Measurements from ENCODE around the gene VTI1A. TPM values are rescaled to one million over a fixed set of nuclear protein-coding genes. Genes with fewer than 3 reads are reported as not detected.

The VTI1A gene
- total and polyA plus RNA-seq, 9 of the 15 experiments (the other 6 are each of a cell fraction or from before 2014, with no cell fraction given): 9.3 to 21.4 (median 16.0) TPM

DNA sequence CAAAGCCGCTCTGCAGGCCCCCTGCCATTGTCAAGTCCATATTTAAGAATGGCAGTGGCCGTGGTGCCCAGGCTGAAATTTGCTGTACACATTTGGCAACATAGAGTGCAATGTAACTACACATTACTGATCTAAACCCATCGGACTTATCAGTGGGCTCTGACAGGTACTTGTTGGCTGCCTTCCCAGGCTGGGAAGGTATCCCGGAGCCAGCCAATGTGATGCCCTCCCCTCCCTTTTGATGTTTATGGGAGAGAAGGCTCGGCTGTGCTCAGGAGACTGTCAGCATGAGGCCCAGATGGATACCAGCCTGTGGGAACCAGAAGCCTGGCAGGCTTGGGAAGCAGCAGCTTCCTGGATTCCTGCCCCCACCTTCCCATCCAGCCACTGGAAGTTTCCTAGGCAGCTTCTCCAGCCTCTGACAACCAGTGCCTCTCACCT lies 357.0 kb downstream of the VTI1A start (continued):
- TF ChIP-seq ZNF445 (CRISPR knock-in tag; IDR thresholded peaks at IDR 0.05; ENCODE audit: low read depth) (no peak), SMAD2 (IDR thresholded peaks at IDR 0.05; ENCODE audit: low read depth, low read length) (no peak)

GRCh38 chr10:112805254-112805590 lies 358.2 kb downstream of the VTI1A start:
- ATAC-seq (no peak), DNase-seq (ENCODE audit: extremely low read depth in 1 of 4, low spot score in 3 of 4) (no peak), FAIRE-seq (no peak)
- ChIA-PET CTCF (ENCODE audit: low intra/inter-chr PET ratio) (no interaction called here), POLR2A (no interaction called here)
- intact Hi-C loops (cut with micrococcal nuclease): no loop called here
- H3K9me1 ChIP-seq (ENCODE audit: control insufficient read depth, insufficient read depth, low read length): no peaks in the 10 kb centered on the region
- H3K9me3 ChIP-seq (replicated peaks; ENCODE audit: control insufficient read depth, insufficient read depth, low read depth, low read length): no peaks in the 10 kb centered on the region
- H3K27me3 ChIP-seq (ENCODE audit: control insufficient read depth in 2 of 2, insufficient read depth in 2 of 2, low read length in 2 of 2): no peaks in the 10 kb centered on the region
- TF ChIP-seq, protein P1, sequence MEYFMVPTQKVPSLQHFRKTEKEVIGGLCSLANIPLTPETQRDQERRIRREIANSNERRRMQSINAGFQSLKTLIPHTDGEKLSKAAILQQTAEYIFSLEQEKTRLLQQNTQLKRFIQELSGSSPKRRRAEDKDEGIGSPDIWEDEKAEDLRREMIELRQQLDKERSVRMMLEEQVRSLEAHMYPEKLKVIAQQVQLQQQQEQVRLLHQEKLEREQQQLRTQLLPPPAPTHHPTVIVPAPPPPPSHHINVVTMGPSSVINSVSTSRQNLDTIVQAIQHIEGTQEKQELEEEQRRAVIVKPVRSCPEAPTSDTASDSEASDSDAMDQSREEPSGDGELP (CRISPR knock-in tag; IDR thresholded peaks at IDR 0.05; ENCODE audit: borderline replicate concordance): no peak
- TF ChIP-seq GTF2A2 (tag; IDR thresholded peaks at IDR 0.05): no peak
- TF ChIP-seq ZNF507 (tag; conservative IDR thresholded peaks at IDR 0.05): no peak
- no peak for TF ChIP-seq ZNF766 (CRISPR knock-in tag; conservative IDR thresholded peaks at IDR 0.05)
- no peak for TF ChIP-seq JUNB (CRISPR knock-in tag; conservative IDR thresholded peaks at IDR 0.05)
- TF ChIP-seq RAD21 (CRISPR knock-in tag; conservative IDR thresholded peaks at IDR 0.05 in 1 of 2, IDR thresholded peaks at IDR 0.05 in 1 of 2): no peak
- H3K36me3 ChIP-seq (ENCODE audit: control insufficient read depth, insufficient read depth, low read length): no peaks in the 10 kb centered on the region; the same call in 2 of the 3 replicates
- in situ Hi-C loops (cut with MboI): no loop called here
- 63% methylated on average over 4 of the region's 4 CpGs for WGBS (ENCODE audit: insufficient coverage, low coverage, missing lambda C conversion rate)
- H3K27ac ChIP-seq (ENCODE audit: extremely low read depth, low read depth, low read length): no peak overlapping the region
- H2AFZ ChIP-seq (ENCODE audit: low read depth, low read length): no peak overlapping the region
- no peak overlapping the region for H3K4me3 ChIP-seq
- H3K4me2 ChIP-seq (ENCODE audit: insufficient read depth, low read length): no peak overlapping the region
- no peak overlapping the region for H3K9ac ChIP-seq (ENCODE audit: insufficient read depth in 1 of 2, low read depth in 2 of 2, low read length in 2 of 2)
- no peaks in the 10 kb centered on the region for H4K20me1 ChIP-seq (replicated peaks; ENCODE audit: control insufficient read depth, insufficient read depth, low read length)
- BruUV-seq (replicated peaks): no TSS peak
- no peaks in the 10 kb centered on the region for H3K79me2 ChIP-seq (ENCODE audit: control insufficient read depth, insufficient read depth, low read length)
- no peaks in the 10 kb centered on the region for H3K4me1 ChIP-seq (replicated peaks in 1 of 2; ENCODE audit: control insufficient read depth in 2 of 2, insufficient read depth in 2 of 2, low read length in 2 of 2)

Data from K562 (cell line).